ENCODE results near the gene VTA1.

DNA sequence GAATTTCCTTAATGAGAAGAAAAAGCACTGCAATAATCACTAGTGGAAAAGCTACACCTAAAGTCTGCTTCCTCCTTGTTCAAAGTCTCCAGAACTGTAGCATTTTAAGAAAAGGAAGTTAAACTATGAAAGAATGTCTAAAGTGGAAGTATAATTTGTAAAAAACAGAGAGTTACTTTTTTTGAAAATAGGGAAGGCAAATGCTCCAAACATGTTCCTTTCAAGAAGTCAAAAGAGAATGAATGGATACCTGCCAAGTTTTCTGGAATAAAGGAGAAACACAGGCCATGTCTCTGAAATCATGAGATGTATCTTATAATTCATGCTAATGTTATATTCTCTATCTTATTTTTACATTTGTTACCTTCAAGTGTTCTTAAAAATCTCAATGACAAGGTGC is 94.0 kb downstream of the VTA1 start:
- no peak for TF ChIP-seq EZH2 (IDR thresholded peaks at IDR 0.05; ENCODE audit: insufficient read depth, low read length)
- TF ChIP-seq, protein P1, sequence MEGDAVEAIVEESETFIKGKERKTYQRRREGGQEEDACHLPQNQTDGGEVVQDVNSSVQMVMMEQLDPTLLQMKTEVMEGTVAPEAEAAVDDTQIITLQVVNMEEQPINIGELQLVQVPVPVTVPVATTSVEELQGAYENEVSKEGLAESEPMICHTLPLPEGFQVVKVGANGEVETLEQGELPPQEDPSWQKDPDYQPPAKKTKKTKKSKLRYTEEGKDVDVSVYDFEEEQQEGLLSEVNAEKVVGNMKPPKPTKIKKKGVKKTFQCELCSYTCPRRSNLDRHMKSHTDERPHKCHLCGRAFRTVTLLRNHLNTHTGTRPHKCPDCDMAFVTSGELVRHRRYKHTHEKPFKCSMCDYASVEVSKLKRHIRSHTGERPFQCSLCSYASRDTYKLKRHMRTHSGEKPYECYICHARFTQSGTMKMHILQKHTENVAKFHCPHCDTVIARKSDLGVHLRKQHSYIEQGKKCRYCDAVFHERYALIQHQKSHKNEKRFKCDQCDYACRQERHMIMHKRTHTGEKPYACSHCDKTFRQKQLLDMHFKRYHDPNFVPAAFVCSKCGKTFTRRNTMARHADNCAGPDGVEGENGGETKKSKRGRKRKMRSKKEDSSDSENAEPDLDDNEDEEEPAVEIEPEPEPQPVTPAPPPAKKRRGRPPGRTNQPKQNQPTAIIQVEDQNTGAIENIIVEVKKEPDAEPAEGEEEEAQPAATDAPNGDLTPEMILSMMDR (IDR thresholded peaks at IDR 0.05; ENCODE audit: insufficient read depth, low read depth, low read length), result no peak
